NCI-H128 (cell line): ENCODE measurements around the gene GRM7.

Experiments used
- DNase-seq: peaks from one replicate; lab custom pipeline; 2025; ENCODE audit not compliant: unreplicated experiment; lab: John Stamatoyannopoulos, UW

Gene GRM7

DNA sequence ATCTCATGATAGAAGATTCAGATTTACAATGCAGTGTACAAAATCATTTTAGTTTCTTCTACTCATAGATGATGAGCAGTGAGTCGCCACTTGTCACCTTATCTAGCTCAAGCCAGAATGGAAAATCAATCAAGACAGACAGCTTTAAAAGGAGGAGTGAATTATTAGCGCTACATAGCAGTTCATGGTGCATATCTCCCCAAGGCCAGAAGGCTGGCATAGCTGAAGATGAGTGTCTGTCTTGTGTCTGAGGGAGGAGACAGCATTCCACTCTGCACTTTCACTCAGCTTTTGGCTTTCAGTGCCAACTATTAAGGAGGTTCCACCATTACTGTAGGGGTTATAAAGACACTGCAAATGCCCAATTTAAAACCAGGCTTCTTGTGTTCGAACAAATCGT lies 836.6 kb downstream of the GRM7 start:
- DNase-seq: no peak

DNA sequence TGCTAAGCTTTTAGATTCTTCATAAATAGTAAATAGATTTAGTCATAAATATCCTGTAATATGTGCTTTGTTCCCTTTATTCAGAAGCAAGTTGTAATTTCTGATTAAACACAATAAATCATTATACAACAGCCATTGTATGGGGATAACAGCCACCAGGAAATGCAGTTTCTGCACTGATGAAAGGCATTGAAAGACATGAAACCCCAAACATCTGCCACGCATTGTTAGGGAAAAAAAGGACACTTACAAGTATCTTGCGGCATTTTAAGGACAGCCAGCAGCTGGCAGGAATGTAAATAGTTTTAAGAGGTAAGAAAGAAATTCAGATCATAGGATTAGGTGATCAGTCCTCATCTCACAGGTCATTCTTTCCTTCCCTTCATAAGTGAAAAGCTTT lies 839.6 kb downstream of the GRM7 start:
- DNase-seq: no peak

- DNase-seq: no peak
Measured at GRCh38 chr3:7700977-7701376, 840.1 kb downstream of the GRM7 start.

GRCh38 chr3:7707187-7707586 lies 846.3 kb downstream of the GRM7 start:
- no peak for DNase-seq

- DNase-seq: no peak
Measured at GRCh38 chr3:7709376-7710082, 848.6 kb downstream of the GRM7 start.

DNA sequence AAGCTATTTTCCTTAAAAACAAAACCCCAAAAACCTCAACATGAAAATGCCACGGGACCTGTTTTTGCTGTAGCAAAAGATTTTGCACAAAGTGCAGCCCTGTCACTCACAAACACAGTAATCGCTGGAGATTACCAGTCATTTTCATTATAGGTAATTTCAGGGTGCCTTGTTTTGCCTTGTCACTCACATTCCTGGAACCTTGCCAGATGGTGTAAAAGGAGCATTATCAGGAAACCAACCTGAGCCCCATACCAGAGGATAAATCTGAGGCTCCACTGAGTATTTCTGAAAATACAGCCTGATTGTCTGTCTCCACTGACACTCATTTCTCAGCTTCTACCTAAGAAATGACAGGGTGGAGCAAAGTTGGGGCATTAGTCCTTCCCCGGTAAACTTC lies 849.4 kb downstream of the GRM7 start:
- DNase-seq: no peak

DNA sequence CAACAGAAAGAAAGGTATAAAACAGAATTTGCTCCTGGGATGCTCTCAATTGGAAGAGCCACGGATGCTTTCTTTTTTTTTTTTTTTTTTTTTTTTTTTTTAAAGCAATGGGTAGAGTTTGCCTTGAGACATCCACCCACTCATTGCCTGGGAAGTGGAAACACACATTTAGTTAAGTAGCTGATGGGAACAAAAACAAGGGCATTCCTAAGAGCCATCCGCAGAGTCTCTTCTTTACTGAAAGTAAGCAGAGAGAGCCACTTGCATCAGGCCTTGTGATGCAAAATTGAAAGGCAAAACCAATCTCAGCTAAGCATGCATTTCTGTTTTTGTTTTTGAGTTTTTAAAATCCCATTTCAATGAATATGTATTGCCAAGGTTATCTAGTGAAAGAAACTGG lies 852.8 kb downstream of the GRM7 start:
- DNase-seq: no peak

DNA sequence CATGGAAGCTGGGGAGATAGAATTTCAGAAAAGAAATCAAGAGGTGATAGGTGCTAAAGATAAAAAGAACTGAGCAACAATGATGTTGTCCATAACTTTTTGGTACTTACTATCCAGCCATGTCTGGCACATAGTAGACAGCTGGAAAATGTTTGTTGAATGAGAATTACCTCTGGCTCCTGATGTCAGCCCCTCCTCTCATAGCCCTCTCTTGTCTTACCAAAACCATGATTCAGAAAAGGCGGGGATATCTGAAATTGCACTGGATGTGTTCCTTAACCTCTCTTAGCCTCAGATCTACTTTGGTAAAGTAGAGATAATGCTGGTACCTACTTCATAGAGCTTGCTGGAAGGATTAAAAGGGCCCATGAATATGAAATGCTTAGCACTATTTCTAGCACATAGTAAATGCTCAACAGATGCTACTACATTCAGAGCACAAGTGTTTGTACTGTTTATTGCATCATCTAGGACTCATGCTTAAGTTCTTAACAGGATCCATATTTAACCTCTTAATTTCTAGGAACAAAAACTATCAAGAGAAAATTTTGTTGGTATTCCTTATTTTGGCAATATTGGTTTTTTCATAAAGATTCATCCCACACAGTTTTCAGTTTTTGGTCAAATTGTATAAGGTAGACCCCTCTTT lies 859.9 kb downstream of the GRM7 start:
- DNase-seq: no peak

DNA sequence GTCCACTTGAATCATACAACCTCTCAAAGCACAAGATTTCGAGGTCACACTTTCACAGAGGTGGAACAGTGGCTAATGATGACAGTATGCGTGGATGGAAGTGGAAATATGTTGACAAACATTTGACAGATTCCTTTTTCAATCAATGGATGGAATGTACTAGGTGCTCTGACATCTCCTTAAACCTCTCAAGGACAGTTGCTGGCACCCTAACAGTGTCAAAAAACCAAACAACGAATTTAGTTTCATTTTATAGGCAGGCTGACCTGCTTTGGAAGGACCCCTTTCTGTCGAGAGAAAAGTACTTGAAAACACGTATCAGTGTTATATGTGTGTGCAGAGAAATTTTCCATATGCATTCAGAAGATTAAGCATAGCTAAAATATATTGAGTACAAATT lies 861.0 kb downstream of the GRM7 start:
- DNase-seq: no peak

GRCh38 chr3:7728566-7729519 lies 867.9 kb downstream of the GRM7 start:
- DNase-seq: no peak

- DNase-seq: no peak
Measured at GRCh38 chr3:7733933-7734332, 873.0 kb downstream of the GRM7 start.

DNA sequence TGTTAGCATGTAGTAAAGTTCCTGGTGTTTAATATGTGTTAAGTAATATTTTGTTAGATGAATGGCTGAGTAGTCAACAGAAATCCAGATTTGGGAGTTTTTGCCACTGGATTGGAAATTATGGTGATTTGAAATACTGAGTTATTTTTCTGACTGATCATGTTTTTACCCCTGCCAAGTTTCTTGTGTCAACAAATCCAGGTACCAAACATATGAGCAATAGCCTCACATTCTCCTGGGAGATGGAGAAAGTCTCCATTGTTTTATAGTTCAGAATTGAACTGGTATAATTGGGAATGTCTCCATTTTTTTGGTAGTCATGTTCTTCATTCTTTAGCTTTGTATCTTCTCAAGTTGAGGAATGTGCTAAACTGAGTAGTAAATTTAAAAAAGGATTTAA lies 873.5 kb downstream of the GRM7 start:
- DNase-seq: no peak

GRCh38 chr3:7737263-7737662 lies 876.3 kb downstream of the GRM7 start:
- DNase-seq: no peak

- no peak for DNase-seq
Measured at GRCh38 chr3:7739754-7740153, 878.8 kb downstream of the GRM7 start.

DNA sequence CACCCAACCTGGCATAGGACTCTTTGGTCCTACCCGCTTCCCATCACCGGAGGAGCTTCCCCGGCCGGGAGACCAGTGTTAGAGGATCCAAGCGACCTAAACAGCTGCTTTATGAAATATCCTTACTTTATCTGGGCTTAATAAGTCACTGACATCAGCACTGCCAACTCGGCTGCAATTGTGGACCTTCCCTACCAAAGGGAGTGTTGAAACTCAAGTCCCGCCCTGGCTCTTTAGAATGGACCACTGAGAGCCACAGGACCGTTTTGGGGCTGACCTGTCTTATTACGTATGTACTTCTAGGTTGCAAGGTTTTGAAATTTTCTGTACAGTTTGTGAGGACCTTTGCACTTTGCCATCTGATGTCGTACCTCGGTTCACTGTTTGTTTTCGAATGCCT lies 879.5 kb downstream of the GRM7 start:
- DNase-seq: no peak

DNA sequence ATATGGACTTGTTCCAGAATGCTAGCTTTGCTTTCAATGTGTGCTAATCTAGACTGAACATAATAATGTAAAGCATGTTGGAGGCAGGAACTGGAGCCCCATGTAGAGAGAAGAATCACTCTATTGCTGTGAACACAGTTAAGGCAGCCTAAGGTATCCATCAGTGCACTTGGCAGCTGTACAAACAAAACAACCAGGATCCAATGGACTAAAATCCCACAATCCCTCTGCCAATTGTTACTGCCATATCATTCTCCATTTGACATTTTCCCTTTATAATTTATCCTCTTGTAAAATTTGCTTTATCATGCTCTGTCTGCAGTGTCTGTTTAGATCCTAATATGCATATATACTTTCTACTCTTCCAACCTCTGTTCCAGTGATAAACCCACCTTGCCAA lies 883.9 kb downstream of the GRM7 start:
- no peak for DNase-seq

DNA sequence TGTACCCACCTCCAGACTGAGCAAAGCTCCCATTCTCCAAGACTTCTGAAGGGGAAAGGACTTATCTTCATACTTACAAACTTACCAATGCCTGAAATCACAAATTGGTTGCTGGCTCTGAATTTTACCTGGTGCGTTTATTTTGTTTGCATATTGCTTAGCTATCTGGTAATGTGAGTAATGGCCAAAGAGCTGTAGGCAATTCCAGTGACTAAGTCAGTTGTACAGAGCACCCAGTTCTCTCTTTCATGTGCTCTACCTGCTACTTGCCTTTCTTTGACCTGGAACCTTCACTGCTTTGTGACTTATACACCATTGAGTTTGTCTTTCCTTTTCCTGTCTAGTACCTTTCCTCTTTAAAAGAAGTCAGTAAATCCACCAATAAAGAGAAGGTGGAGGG lies 884.8 kb downstream of the GRM7 start:
- DNase-seq: no peak

DNA sequence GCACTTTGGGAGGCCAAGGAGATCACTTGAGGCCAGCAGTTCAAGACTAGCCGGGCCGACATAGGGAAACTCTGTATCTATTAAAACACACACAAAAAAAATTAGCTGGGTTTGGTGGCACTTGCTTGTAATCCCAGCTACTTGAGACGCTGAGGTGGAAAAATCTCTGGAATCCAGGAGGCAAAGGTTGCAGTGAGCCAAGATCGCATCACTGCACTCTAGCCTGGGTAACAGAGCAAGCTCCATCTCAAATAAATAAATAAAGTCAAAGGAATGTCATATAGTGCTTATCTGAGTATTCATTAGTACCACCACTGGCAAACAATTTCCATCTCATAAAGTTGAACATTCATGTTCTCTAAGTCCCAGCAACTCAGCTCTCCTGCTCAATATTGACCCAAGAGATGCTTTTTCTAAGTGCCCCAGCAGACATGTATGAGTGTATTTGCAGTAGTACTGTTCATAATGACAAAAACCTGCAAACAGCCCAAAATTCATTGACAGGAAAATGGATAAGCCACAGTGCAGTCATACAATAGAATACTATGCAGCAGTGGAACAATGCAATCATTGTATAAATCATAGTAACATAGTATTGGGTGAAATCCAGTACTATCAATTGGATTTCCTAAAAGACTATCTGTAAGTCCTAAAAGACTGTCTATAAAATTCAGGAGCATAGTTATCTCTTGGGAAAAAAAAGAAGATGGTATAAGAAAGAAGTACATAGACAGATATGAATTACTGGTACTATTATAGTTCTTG lies 889.2 kb downstream of the GRM7 start:
- no peak for DNase-seq

DNA sequence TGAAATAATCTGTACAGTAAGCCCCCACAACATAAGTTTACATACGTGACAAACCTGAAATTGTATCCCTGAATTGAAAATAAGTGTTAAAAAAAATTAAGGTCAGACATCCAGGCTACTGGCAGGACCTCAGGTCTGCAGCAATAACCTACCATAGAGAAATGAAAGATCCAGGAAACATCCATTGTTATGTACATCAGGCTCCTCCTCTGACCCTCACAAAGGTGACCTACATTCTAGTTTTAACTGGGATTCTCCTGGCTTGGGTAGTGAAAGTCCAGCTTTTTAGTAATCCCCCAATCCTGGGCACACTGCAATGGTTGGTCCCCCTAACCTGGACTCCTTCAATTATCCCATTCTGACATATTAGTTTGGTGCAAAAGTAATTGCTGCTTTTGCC lies 891.1 kb downstream of the GRM7 start:
- DNase-seq: no peak

- no peak for DNase-seq
Measured at GRCh38 chr3:7754653-7755441, 893.9 kb downstream of the GRM7 start.
